Nephron (organoid): ENCODE measurements around the gene HECW1.

Experiments used
- H3K27ac Mint-ChIP-seq, 3 experiments: 2 replicates each; pipeline ENCODE4 v1.8.0; 2020; ENCODE audit warnings: mixed read lengths in 3 of 3, mild to moderate bottlenecking in 2 of 3, moderate library complexity in 1 of 3
- H3K27me3 Mint-ChIP-seq: 2 replicates; pipeline ENCODE4 v1.8.0; 2021; ENCODE audit warnings: low read depth, mild to moderate bottlenecking, moderate library complexity, mixed read lengths
- H3K36me3 Mint-ChIP-seq: 2 replicates; pipeline ENCODE4 v1.8.0; 2020; ENCODE audit warnings: low read depth, mixed read lengths
- H3K4me1 Mint-ChIP-seq: 2 replicates; pipeline ENCODE4 v1.8.0; 2020; ENCODE audit warnings: mixed read lengths
- H3K4me3 Mint-ChIP-seq, 3 experiments: 2 replicates each; pipeline ENCODE4 v1.8.0; 2020; ENCODE audit warnings: mild to moderate bottlenecking in 3 of 3, mixed read lengths in 3 of 3, moderate library complexity in 2 of 3
- H3K9me3 Mint-ChIP-seq: 2 replicates; pipeline ENCODE4 v1.8.0; 2020; ENCODE audit warnings: mixed read lengths
- TF ChIP-seq, protein P1 (sequence below), 3 experiments: fragments of 200-600 bp; sonication (generic); IDR thresholded peaks; one replicate each; pipeline ENCODE4 v1.5.0; 2021; ENCODE audit warnings: antibody characterized with exemption in 3 of 3; ENCODE audit not compliant: unreplicated experiment in 3 of 3

The HECW1 gene

GRCh38 chr7:43372676-43373355 is 260.4 kb downstream of the HECW1 start:
- H3K27ac Mint-ChIP-seq = no peak overlapping the region

DNA sequence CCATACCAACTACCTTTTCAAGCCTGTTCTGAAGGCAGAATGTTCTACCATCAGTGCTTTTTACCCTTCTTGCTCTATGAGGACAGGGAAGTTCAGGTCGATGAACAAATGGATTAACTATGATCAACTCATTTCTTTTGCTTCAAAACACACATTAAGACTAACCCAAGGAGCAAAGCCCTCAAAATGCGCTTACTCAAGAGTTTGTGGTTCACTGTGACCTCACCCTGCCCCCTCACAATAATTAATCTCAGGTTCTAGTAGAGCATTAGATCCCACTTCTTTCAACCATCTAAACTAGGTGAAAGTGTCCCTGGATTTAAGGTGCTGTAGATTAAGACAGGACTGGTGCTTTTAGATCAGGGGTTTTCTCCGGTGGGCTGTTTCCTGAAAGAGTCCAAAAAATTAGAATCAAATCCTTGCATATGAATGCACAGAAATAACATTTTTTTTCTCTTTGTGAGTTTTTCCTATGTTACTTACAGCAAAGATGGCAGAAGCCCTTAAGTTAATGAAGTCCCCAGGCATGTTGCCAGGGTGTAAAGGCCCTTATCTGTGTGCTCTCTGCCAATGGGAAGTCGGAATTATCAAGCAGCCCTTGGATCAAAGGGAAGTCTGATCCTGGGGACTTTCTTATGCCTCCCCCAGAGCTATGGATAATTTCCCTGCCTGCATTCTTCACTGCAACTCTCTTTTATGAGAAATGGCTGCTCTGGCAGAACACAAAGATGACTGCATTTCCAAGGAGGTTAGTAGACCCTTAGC is 264.9 kb downstream of the HECW1 start:
- Mint-ChIP-seq H3K27me3 (no peaks in the 10 kb centered on the region), H3K36me3 (no peaks in the 10 kb centered on the region), H3K9me3 (no peaks in the 10 kb centered on the region), H3K4me3 (peak overlapping the region in 2 of 3 experiments; percentile 19), H3K27ac (peak overlapping the region; percentile 81 to 91 (median 90)), H3K4me1 (peaks cover 5% of the 10 kb centered on the region)
- TF ChIP-seq, protein P1, sequence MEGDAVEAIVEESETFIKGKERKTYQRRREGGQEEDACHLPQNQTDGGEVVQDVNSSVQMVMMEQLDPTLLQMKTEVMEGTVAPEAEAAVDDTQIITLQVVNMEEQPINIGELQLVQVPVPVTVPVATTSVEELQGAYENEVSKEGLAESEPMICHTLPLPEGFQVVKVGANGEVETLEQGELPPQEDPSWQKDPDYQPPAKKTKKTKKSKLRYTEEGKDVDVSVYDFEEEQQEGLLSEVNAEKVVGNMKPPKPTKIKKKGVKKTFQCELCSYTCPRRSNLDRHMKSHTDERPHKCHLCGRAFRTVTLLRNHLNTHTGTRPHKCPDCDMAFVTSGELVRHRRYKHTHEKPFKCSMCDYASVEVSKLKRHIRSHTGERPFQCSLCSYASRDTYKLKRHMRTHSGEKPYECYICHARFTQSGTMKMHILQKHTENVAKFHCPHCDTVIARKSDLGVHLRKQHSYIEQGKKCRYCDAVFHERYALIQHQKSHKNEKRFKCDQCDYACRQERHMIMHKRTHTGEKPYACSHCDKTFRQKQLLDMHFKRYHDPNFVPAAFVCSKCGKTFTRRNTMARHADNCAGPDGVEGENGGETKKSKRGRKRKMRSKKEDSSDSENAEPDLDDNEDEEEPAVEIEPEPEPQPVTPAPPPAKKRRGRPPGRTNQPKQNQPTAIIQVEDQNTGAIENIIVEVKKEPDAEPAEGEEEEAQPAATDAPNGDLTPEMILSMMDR (IDR thresholded peaks at IDR 0.05; ENCODE audit: unreplicated experiment in 3 of 3) = no peak

More at GRCh38 chr7:43372676-43373355, 260.4 kb downstream of the HECW1 start:
- H3K36me3 Mint-ChIP-seq = no peaks in the 10 kb centered on the region
- H3K27me3 Mint-ChIP-seq = no peaks in the 10 kb centered on the region
- peaks cover 6% of the 10 kb centered on the region for H3K9me3 Mint-ChIP-seq
- H3K4me1 Mint-ChIP-seq = peaks cover 5% of the 10 kb centered on the region
- H3K4me3 Mint-ChIP-seq = no peak overlapping the region
- TF ChIP-seq, protein P1 (IDR thresholded peaks at IDR 0.05; ENCODE audit: unreplicated experiment in 3 of 3) = no peak

GRCh38 chr7:43379210-43379609 is 266.8 kb downstream of the HECW1 start:
- Mint-ChIP-seq H3K4me1 (peaks cover 5% of the 10 kb centered on the region), H3K36me3 (no peaks in the 10 kb centered on the region), H3K27ac (peak overlapping the region; percentile 9 to 69 (median 62)), H3K9me3 (no peaks in the 10 kb centered on the region), H3K4me3 (no peak overlapping the region), H3K27me3 (no peaks in the 10 kb centered on the region)
- TF ChIP-seq, protein P1 (IDR thresholded peaks at IDR 0.05; ENCODE audit: unreplicated experiment in 3 of 3) = no peak

DNA sequence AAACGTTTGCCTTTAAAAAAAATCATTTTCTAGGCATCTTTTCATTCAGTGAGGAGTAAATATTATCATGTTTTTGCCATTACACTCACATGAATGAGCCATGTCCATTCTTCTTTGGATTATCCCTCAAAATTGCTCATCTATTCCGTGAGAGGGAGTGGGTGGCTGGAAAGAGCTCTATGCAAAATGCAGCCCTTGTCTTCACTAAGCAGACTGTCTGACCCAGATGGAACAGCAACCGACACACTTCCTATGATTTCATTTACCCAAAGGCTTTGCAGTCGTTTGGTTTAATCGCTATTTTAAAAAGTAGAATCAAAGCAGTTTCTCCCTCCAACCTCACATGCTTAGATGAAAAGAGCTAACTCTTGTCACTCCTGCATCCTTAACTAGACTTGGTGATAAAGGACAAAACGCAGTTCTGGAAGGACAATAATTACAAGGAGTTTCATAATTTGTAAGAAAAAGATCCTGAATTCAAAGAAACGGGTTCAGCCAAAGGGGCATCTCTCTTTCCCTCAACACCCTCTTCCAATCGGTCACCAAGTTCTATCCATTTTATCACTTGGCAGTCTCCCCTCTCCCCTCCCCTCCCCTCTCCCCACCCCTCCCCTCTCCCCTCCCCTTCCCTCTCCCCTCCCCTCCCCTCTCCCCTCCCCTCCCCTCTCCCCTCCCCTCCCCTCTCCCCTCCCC is 272.3 kb downstream of the HECW1 start:
- Mint-ChIP-seq H3K36me3 (no peaks in the 10 kb centered on the region), H3K27ac (no peak overlapping the region), H3K4me1 (no peaks in the 10 kb centered on the region), H3K4me3 (no peak overlapping the region), H3K27me3 (peaks cover 3% of the 10 kb centered on the region), H3K9me3 (peaks cover 4% of the 10 kb centered on the region)
- TF ChIP-seq, protein P1 (IDR thresholded peaks at IDR 0.05; ENCODE audit: unreplicated experiment in 3 of 3) = no peak

- Mint-ChIP-seq H3K36me3 (no peaks in the 10 kb centered on the region), H3K4me3 (no peak overlapping the region), H3K27me3 (peaks cover 3% of the 10 kb centered on the region), H3K4me1 (no peaks in the 10 kb centered on the region), H3K9me3 (peaks cover 4% of the 10 kb centered on the region), H3K27ac (no peak overlapping the region)
- TF ChIP-seq, protein P1 (IDR thresholded peaks at IDR 0.05; ENCODE audit: unreplicated experiment in 3 of 3) = no peak
These were observed 272.8 kb downstream of the HECW1 start for GRCh38 chr7:43385309-43385680.
